OCI-M1 (cell line): ENCODE data around the gene TSPEAR.

ENCODE experiments used
- DNase-seq: peaks from one replicate; lab custom pipeline; 2025; lab: John Stamatoyannopoulos, UW

The TSPEAR gene

GRCh38 chr21:44547656-44548331 is 163.6 kb downstream of the TSPEAR start:
- DNase-seq = no peak

- no peak for DNase-seq
Measured at GRCh38 chr21:44544566-44544965, 166.8 kb downstream of the TSPEAR start.

GRCh38 chr21:44542716-44543115 is 168.7 kb downstream of the TSPEAR start:
- no peak for DNase-seq

GRCh38 chr21:44540741-44541288 is 170.6 kb downstream of the TSPEAR start:
- no peak for DNase-seq

- DNase-seq = no peak
Measured at GRCh38 chr21:44539991-44540666, 171.2 kb downstream of the TSPEAR start, which contains the start of gene KRTAP10-1. TSS of gene KRTAP10-1 (minus strand) at chr21:44540195. CDS start at chr21:44540150, 45 bp downstream.

GRCh38 chr21:44539046-44539445 is 172.3 kb downstream of the TSPEAR start:
- no peak for DNase-seq

- DNase-seq = no peak
Measured at GRCh38 chr21:44537930-44538911, 173.2 kb downstream of the TSPEAR start.

- DNase-seq = no peak
Measured at GRCh38 chr21:44535963-44536362, 175.4 kb downstream of the TSPEAR start.

GRCh38 chr21:44534688-44535087 is 176.7 kb downstream of the TSPEAR start:
- no peak for DNase-seq

- no peak for DNase-seq
Measured at GRCh38 chr21:44533891-44534627, 177.3 kb downstream of the TSPEAR start.

- no peak for DNase-seq
Measured at GRCh38 chr21:44533121-44533890, 178.1 kb downstream of the TSPEAR start.

GRCh38 chr21:44532712-44533111 is 178.7 kb downstream of the TSPEAR start:
- DNase-seq = no peak

- no peak for DNase-seq
Measured at GRCh38 chr21:44531606-44532564, 179.5 kb downstream of the TSPEAR start.

- no peak for DNase-seq
Measured at GRCh38 chr21:44530903-44531605, 180.3 kb downstream of the TSPEAR start.

GRCh38 chr21:44530221-44530902 is 181.0 kb downstream of the TSPEAR start:
- no peak for DNase-seq

GRCh38 chr21:44529503-44530125 is 181.8 kb downstream of the TSPEAR start:
- DNase-seq = no peak

- DNase-seq = no peak
Measured at GRCh38 chr21:44529011-44529421, 182.4 kb downstream of the TSPEAR start.

- no peak for DNase-seq
Measured at GRCh38 chr21:44528634-44528995, 182.8 kb downstream of the TSPEAR start.
